ENCODE measurements around the gene UBE4B. TPM values are rescaled to one million over a fixed set of nuclear protein-coding genes. Genes with fewer than 3 reads are reported as not detected.

The UBE4B gene
- polyA plus RNA-seq, 2 of the 4 experiments (the other 2 are of a cell fraction) = 13.5 to 15.1 TPM

GRCh38 chr1:10216090-10216749, 183.5 kb downstream of the UBE4B start:
- CTCF ChIA-PET = interaction anchor here (0.7 kb wide), 1 partner anchor 34 kb away, joined by 4 read pairs; no protein-coding TSS in a partner anchor
- FAIRE-seq (no peak), ATAC-seq (no peak), DNase-seq (ENCODE audit: low read depth in 1 of 2, low spot score in 1 of 2) (no peak)
- 92% methylated on average over 7 of the region's 7 CpGs for WGBS (ENCODE audit: missing lambda C conversion rate)
- H3K9me3 ChIP-seq = no peaks in the 10 kb centered on the region
- POLR2A ChIA-PET = no interaction called here
- H3K4me2 ChIP-seq = no peak overlapping the region
- H3K4me1 ChIP-seq = peaks cover 20% of the 10 kb centered on the region
- no peak overlapping the region for H3K27ac ChIP-seq
- TF ChIP-seq ATOH8 (CRISPR knock-in tag; IDR thresholded peaks at IDR 0.05; ENCODE audit: low read depth) (no peak), SREBF2 (IDR thresholded peaks at IDR 0.05) (no peak), NFE2L2 (conservative IDR thresholded peaks at IDR 0.05; ENCODE audit: low read length) (no peak), GATA3 (IDR thresholded peaks at IDR 0.05; ENCODE audit: borderline replicate concordance) (no peak)
- H3K4me3 ChIP-seq = no peak overlapping the region

- no peak for DNase-seq (ENCODE audit: low read depth in 1 of 2, low spot score in 1 of 2)
- POLR2A ChIA-PET = no interaction called here
- Histone ChIP-seq H3K9me3 (no peaks in the 10 kb centered on the region), H3K4me2 (peak overlapping the region; percentile 27; the same call in 2 of the 3 replicates), H3K4me3 (no peak overlapping the region), H3K27ac (0 out of 6 replicates have a peak overlapping the region, but pooled peaks of 1 of the 2 experiments have one; percentile 16), H3K4me1 (peaks cover 12% of the 10 kb centered on the region)
- CTCF ChIA-PET = interaction anchor here (2.2 to 4.8 kb wide), 2 partner anchors 8 to 10 kb away, joined by 6 to 30 read pairs; partner anchors contain the start of gene KIF1B
- no peak for TF ChIP-seq RFX5 (IDR thresholded peaks at IDR 0.05)
- no peak for TF ChIP-seq MYC (IDR thresholded peaks at IDR 0.05; ENCODE audit: borderline replicate concordance, low read length)
- TF ChIP-seq FOXS1 (CRISPR knock-in tag; IDR thresholded peaks at IDR 0.05) = no peak
- no peak for TF ChIP-seq JUN (IDR thresholded peaks at IDR 0.05)
- TF ChIP-seq PBX3 (IDR thresholded peaks at IDR 0.05) = no peak
- no peak for TF ChIP-seq PHF8 (IDR thresholded peaks at IDR 0.05; ENCODE audit: borderline replicate concordance, low read depth)
- no peak for TF ChIP-seq SMC3 (IDR thresholded peaks at IDR 0.05)
- no peak for TF ChIP-seq HOXB5 (CRISPR knock-in tag; IDR thresholded peaks at IDR 0.05)
- no peak for TF ChIP-seq POLR2AphosphoS2 (conservative IDR thresholded peaks at IDR 0.05; ENCODE audit: low read length)
- no peak for TF ChIP-seq BCL3 (IDR thresholded peaks at IDR 0.05)
- TF ChIP-seq HOXB13 (CRISPR knock-in tag; IDR thresholded peaks at IDR 0.05; ENCODE audit: low read depth) = no peak
- TF ChIP-seq NR3C1 (IDR thresholded peaks at IDR 0.05) = no peak
- TF ChIP-seq CBX2 (IDR thresholded peaks at IDR 0.05; ENCODE audit: borderline replicate concordance, low read depth) = no peak
- TF ChIP-seq HOXA7 (CRISPR knock-in tag; IDR thresholded peaks at IDR 0.05) = no peak
- TF ChIP-seq REST (IDR thresholded peaks at IDR 0.05) = no peak
- no peak for TF ChIP-seq FOSB (CRISPR knock-in tag; IDR thresholded peaks at IDR 0.05)
- TF ChIP-seq SREBF2 (IDR thresholded peaks at IDR 0.05) = no peak
- WGBS (ENCODE audit: missing lambda C conversion rate) = 41% methylated on average over 5 of the region's 5 CpGs
- no peak for FAIRE-seq
- peak in 1 of 2 experiments; percentile 60; a peak in 3 of 6 replicates for ATAC-seq
Measured at GRCh38 chr1:10217748-10218441, 185.1 kb downstream of the UBE4B start.
